GM18499 (cell line): Measurements from ENCODE around the gene AKT2.

Experiments used
- ATAC-seq: cut with Tn5 transposase; IDR thresholded peaks from one replicate; pipeline ENCODE4 v1.9.1; 2021; ENCODE audit warnings: moderate number of reproducible peaks; ENCODE audit not compliant: insufficient read depth, unreplicated experiment

The AKT2 gene

GRCh38 chr19:40239415-40240226 lies 45.5 kb downstream of the AKT2 start:
- ATAC-seq = no peak

- no peak for ATAC-seq
Observed at GRCh38 chr19:40238775-40239174, 46.4 kb downstream of the AKT2 start.

- ATAC-seq = no peak
Observed at GRCh38 chr19:40237791-40238190, 47.4 kb downstream of the AKT2 start.

- no peak for ATAC-seq
Observed at GRCh38 chr19:40236366-40236765, 48.8 kb downstream of the AKT2 start.

GRCh38 chr19:40236026-40236355 lies 49.2 kb downstream of the AKT2 start:
- ATAC-seq = no peak

- ATAC-seq = no peak
Observed at GRCh38 chr19:40235238-40236025, 49.7 kb downstream of the AKT2 start.

GRCh38 chr19:40234429-40235237 lies 50.5 kb downstream of the AKT2 start:
- ATAC-seq = no peak

- ATAC-seq = no peak
Observed at GRCh38 chr19:40233811-40234389, 51.2 kb downstream of the AKT2 start.

- no peak for ATAC-seq
Observed at GRCh38 chr19:40232949-40233810, 52.0 kb downstream of the AKT2 start.

GRCh38 chr19:40232479-40232878 lies 52.7 kb downstream of the AKT2 start:
- ATAC-seq = no peak

- no peak for ATAC-seq
Observed at GRCh38 chr19:40231544-40232424, 53.4 kb downstream of the AKT2 start.

GRCh38 chr19:40231057-40231456 lies 54.1 kb downstream of the AKT2 start:
- no peak for ATAC-seq

- ATAC-seq = no peak
Observed at GRCh38 chr19:40229926-40230417, 55.2 kb downstream of the AKT2 start.

GRCh38 chr19:40229484-40229883 lies 55.7 kb downstream of the AKT2 start:
- ATAC-seq = no peak

GRCh38 chr19:40228863-40229262 lies 56.3 kb downstream of the AKT2 start:
- ATAC-seq = no peak

GRCh38 chr19:40228346-40228745 lies 56.8 kb downstream of the AKT2 start:
- no peak for ATAC-seq

- ATAC-seq = no peak
Observed at GRCh38 chr19:40225440-40226305, 59.5 kb downstream of the AKT2 start.
